MM.1S (cell line): ENCODE data around the gene TRAPPC4.

ENCODE experiments used
- EZH2 ChIP-seq: fragments of 300-600 bp; sonication (generic); optimal IDR thresholded peaks from 2 replicates; pipeline ENCODE3; 2017; ENCODE audit warnings: low read depth, mild to moderate bottlenecking, antibody characterized with exemption, low read length, mixed read lengths
- TF ChIP-seq, protein P1 (sequence below): fragments of 300-600 bp; sonication (generic); IDR thresholded peaks from 2 replicates; pipeline ENCODE4 v1.5.1; 2016; ENCODE audit warnings: antibody characterized with exemption, low read length, mixed read lengths

DNA sequence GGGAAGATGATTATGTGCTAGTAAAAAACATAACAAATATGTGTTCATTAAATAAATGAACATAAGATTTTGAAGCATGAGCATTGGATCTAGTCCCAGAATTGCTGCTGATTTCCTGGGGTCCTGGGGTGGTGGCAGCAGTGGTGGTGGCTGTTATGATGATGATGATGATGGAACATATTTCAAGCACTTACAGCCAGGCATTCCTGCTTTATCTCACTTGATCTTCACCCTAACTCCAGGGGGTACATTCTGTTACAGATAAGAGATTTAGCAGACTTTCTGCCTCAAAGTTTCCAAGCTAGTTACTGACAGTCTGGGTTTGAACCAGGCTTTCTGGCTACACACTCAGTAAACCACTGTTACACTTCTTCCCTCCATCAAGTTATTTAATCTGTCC is 5.2 kb downstream of the TRAPPC4 start:
- TF ChIP-seq, protein P1, sequence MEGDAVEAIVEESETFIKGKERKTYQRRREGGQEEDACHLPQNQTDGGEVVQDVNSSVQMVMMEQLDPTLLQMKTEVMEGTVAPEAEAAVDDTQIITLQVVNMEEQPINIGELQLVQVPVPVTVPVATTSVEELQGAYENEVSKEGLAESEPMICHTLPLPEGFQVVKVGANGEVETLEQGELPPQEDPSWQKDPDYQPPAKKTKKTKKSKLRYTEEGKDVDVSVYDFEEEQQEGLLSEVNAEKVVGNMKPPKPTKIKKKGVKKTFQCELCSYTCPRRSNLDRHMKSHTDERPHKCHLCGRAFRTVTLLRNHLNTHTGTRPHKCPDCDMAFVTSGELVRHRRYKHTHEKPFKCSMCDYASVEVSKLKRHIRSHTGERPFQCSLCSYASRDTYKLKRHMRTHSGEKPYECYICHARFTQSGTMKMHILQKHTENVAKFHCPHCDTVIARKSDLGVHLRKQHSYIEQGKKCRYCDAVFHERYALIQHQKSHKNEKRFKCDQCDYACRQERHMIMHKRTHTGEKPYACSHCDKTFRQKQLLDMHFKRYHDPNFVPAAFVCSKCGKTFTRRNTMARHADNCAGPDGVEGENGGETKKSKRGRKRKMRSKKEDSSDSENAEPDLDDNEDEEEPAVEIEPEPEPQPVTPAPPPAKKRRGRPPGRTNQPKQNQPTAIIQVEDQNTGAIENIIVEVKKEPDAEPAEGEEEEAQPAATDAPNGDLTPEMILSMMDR, result no peak
- no peak for TF ChIP-seq EZH2
